MM.1S (cell line): ENCODE data around the gene BRD3OS.
A peak's percentile ranks its signal among the peaks of the same experiment; 100 is the strongest.

Experiments used
- DNase-seq: peaks from one replicate; pipeline ENCODE4 v3.0.0-alpha.2; 2015
- H2AFZ ChIP-seq: fragments of 300-600 bp; sonication (generic); 2 replicates; pipeline ENCODE4 v1.6.0; 2016; ENCODE audit warnings: antibody characterized with exemption, low read length
- H3F3A ChIP-seq: fragments of 300-600 bp; sonication (generic); 2 replicates; pipeline ENCODE4 v1.6.1; 2016; ENCODE audit warnings: mild to moderate bottlenecking, antibody characterized with exemption, low read length, moderate library complexity, mixed read lengths; ENCODE audit not compliant: insufficient read depth
- H3K27ac ChIP-seq: fragments of 300-600 bp; sonication (generic); 2 replicates; pipeline ENCODE4 v1.5.1; 2016; ENCODE audit warnings: mild to moderate bottlenecking, low read length
- H3K27me3 ChIP-seq: fragments of 300-600 bp; sonication (generic); replicated peaks from 2 replicates; pipeline ENCODE4 v1.6.0; 2016; ENCODE audit warnings: low read length; ENCODE audit not compliant: insufficient read depth
- H3K36me3 ChIP-seq: fragments of 300-600 bp; sonication (generic); replicated peaks from 2 replicates; pipeline ENCODE4 v1.6.1; 2016; ENCODE audit warnings: mild to moderate bottlenecking, low read length, mixed read lengths; ENCODE audit not compliant: insufficient read depth
- H3K4me1 ChIP-seq: fragments of 300-600 bp; sonication (generic); 2 replicates; pipeline ENCODE4 v1.6.1; 2016; ENCODE audit warnings: low read length, mixed read lengths
- H3K4me2 ChIP-seq: fragments of 300-600 bp; sonication (generic); 2 replicates; pipeline ENCODE4 v1.6.0; 2016; ENCODE audit warnings: low read depth, low read length
- H3K4me3 ChIP-seq: fragments of 300-600 bp; sonication (generic); 2 replicates; pipeline ENCODE4 v1.5.1; 2016; ENCODE audit warnings: low read length, mixed read lengths
- H3K79me2 ChIP-seq: fragments of 300-600 bp; sonication (generic); 2 replicates; pipeline ENCODE4 v1.6.1; 2016; ENCODE audit warnings: mixed run types, low read length, mixed read lengths
- H3K9ac ChIP-seq: fragments of 300-600 bp; sonication (generic); 2 replicates; pipeline ENCODE4 v1.6.1; 2016; ENCODE audit warnings: low read length, mixed read lengths
- H3K9me2 ChIP-seq: fragments of 300-600 bp; sonication (generic); replicated peaks from 2 replicates; pipeline ENCODE4 v1.6.1; 2016; ENCODE audit warnings: mild to moderate bottlenecking, low read length, mixed read lengths; ENCODE audit not compliant: insufficient read depth
- H3K9me3 ChIP-seq: fragments of 300-600 bp; sonication (generic); replicated peaks from 2 replicates; pipeline ENCODE4 v1.6.1; 2016; ENCODE audit warnings: mild to moderate bottlenecking, low read length, mixed read lengths; ENCODE audit not compliant: insufficient read depth
- H4K20me1 ChIP-seq: fragments of 300-600 bp; sonication (generic); 2 replicates; pipeline ENCODE4 v1.6.1; 2016; ENCODE audit warnings: mild to moderate bottlenecking, low read length, moderate library complexity, mixed read lengths; ENCODE audit not compliant: insufficient read depth
- EZH2 ChIP-seq: fragments of 300-600 bp; sonication (generic); optimal IDR thresholded peaks from 2 replicates; pipeline ENCODE3; 2017; ENCODE audit warnings: low read depth, mild to moderate bottlenecking, antibody characterized with exemption, low read length, mixed read lengths
- EZH2phosphoT487 ChIP-seq: fragments of 300-600 bp; sonication (generic); IDR thresholded peaks from 2 replicates; pipeline ENCODE4 v1.6.1; 2018; ENCODE audit warnings: antibody characterized with exemption, low read length
- TF ChIP-seq, protein P1 (sequence below): fragments of 300-600 bp; sonication (generic); IDR thresholded peaks from 2 replicates; pipeline ENCODE4 v1.5.1; 2016; ENCODE audit warnings: antibody characterized with exemption, low read length, mixed read lengths

The BRD3OS gene, protein sequence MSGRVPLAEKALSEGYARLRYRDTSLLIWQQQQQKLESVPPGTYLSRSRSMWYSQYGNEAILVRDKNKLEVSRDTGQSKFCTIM

GRCh38 chr9:134024828-134025605, at the start of gene BRD3OS:
TSS of gene BRD3OS (plus strand) at chr9:134025481. CDS start at chr9:134026748, 1,267 bp downstream.
- Histone ChIP-seq H3K9me3 (no peaks in the 10 kb centered on the region), H3F3A (no peaks in the 10 kb centered on the region), H3K4me3 (peak within 1 kb of the TSS; percentile 84), H2AFZ (peak within 1 kb of the TSS; percentile 91), H3K9me2 (no peaks in the 10 kb centered on the region), H3K4me1 (no peaks in the 10 kb centered on the region), H3K79me2 (no peaks in the 10 kb centered on the region), H3K27ac (no peak within 1 kb of the TSS), H4K20me1 (no peaks in the 10 kb centered on the region), H3K4me2 (peak within 1 kb of the TSS; percentile 83), H3K9ac (peak within 1 kb of the TSS; percentile 61), H3K36me3 (no peaks in the 10 kb centered on the region), H3K27me3 (peaks cover 35% of the 10 kb centered on the region)
- TF ChIP-seq, protein P1, sequence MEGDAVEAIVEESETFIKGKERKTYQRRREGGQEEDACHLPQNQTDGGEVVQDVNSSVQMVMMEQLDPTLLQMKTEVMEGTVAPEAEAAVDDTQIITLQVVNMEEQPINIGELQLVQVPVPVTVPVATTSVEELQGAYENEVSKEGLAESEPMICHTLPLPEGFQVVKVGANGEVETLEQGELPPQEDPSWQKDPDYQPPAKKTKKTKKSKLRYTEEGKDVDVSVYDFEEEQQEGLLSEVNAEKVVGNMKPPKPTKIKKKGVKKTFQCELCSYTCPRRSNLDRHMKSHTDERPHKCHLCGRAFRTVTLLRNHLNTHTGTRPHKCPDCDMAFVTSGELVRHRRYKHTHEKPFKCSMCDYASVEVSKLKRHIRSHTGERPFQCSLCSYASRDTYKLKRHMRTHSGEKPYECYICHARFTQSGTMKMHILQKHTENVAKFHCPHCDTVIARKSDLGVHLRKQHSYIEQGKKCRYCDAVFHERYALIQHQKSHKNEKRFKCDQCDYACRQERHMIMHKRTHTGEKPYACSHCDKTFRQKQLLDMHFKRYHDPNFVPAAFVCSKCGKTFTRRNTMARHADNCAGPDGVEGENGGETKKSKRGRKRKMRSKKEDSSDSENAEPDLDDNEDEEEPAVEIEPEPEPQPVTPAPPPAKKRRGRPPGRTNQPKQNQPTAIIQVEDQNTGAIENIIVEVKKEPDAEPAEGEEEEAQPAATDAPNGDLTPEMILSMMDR: no peak
- TF ChIP-seq EZH2 (no peak), EZH2phosphoT487 (no peak)
- peak; percentile 98 for DNase-seq

- TF ChIP-seq EZH2phosphoT487: no peak
- TF ChIP-seq EZH2: no peak
- TF ChIP-seq, protein P1: no peak
- Histone ChIP-seq H3F3A (no peaks in the 10 kb centered on the region), H2AFZ (no peak overlapping the region), H3K4me3 (no peak overlapping the region), H3K36me3 (no peaks in the 10 kb centered on the region), H3K9me3 (no peaks in the 10 kb centered on the region), H3K79me2 (no peaks in the 10 kb centered on the region), H3K9ac (no peak overlapping the region), H4K20me1 (no peaks in the 10 kb centered on the region), H3K27ac (no peak overlapping the region), H3K4me2 (no peak overlapping the region), H3K9me2 (no peaks in the 10 kb centered on the region), H3K27me3 (peaks cover 30% of the 10 kb centered on the region), H3K4me1 (no peaks in the 10 kb centered on the region)
- no peak for DNase-seq
Measured at GRCh38 chr9:133975511-133975910, 49.8 kb upstream of the BRD3OS start.

DNA sequence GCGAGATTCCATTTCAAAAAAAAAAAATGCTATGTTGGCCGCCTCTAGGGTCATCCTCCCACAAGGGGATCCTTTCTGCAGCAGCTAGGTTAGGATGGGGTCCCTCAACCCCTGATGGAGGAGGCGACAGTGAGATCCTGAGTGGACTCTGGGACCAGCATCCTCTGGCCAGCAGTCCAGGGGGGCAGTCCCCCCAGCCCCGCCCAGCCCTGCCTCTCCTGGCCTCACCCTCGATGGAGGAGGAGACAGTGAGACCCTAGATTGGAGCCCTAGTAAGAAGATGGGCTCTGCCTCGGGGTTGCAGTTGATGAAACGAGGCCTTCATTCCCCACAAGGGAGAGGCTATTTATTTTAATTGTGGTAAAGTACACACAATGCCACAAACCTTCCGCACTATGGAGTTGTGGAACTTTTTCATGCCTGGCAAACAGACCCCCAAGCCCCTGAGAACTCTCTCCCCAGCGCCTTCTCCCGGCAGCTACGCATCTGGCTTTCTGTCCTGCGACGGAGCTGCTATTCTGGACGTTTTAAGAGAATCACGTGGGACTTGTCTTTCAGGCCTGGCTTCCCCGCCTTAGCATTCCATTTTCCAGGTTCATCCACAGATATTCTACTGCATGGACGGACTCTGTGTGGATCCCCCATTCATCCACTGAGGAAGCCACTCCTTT, 49.0 kb upstream of the BRD3OS start:
- H3K9me3 ChIP-seq: no peaks in the 10 kb centered on the region
- no peaks in the 10 kb centered on the region for H3K36me3 ChIP-seq
- TF ChIP-seq EZH2 (no peak), EZH2phosphoT487 (no peak)
- TF ChIP-seq, protein P1: no peak
- no peak for DNase-seq
- H3K27me3 ChIP-seq: peaks cover 32% of the 10 kb centered on the region
- no peaks in the 10 kb centered on the region for H3K4me1 ChIP-seq
- H3K79me2 ChIP-seq: no peaks in the 10 kb centered on the region
- no peak overlapping the region for H3K4me2 ChIP-seq
- no peak overlapping the region for H3K9ac ChIP-seq
- H3F3A ChIP-seq: no peaks in the 10 kb centered on the region
- no peaks in the 10 kb centered on the region for H3K9me2 ChIP-seq
- H3K4me3 ChIP-seq: no peak overlapping the region
- H3K27ac ChIP-seq: no peak overlapping the region
- H4K20me1 ChIP-seq: no peaks in the 10 kb centered on the region
- H2AFZ ChIP-seq: no peak overlapping the region
